ENCODE results near the gene WDR54. TPM values are rescaled to one million over a fixed set of nuclear protein-coding genes. Genes with fewer than 3 reads are reported as not detected.

WDR54 gene
- total and polyA plus RNA-seq, 12 donors = 6.4 to 23.9 (median 14.5) TPM

GRCh38 chr2:74373985-74374384 is 47.5 kb upstream of the WDR54 start:
- peak overlapping the region in 2 of 5 donors; percentile 62 to 79 for H3K27ac ChIP-seq
- TF ChIP-seq POLR2A (IDR thresholded peaks at IDR 0.05) = no peak
- peaks cover 2 to 29% of the 10 kb centered on the region in 2 donors for H3K4me1 ChIP-seq (replicated peaks in 1 of 2)
- H3K36me3 ChIP-seq (replicated peaks in 1 of 2) = peaks cover 0 to 44% of the 10 kb centered on the region in 2 donors
- intact Hi-C loops (cut with DNase I) = no loop called here
- H3K9me3 ChIP-seq (replicated peaks in 1 of 3) = no peaks in the 10 kb centered on the region
- whole genome bisulfite sequencing, 4 donors = 40 to 70% (median 58%) methylated on average over 5 to 8 of the region's 8 CpGs
- peak in 1 of 7 donors; percentile 22 for DNase-seq
- peak overlapping the region in 1 of 4 donors; percentile 43 for H3K4me3 ChIP-seq
- no peaks in the 10 kb centered on the region for H3K27me3 ChIP-seq

- Histone ChIP-seq H3K27me3 (no peaks in the 10 kb centered on the region), H3K27ac (peak overlapping the region in 2 of 5 donors; percentile 62 to 79), H3K4me3 (peak overlapping the region in 1 of 4 donors; percentile 43), H3K9me3 (replicated peaks in 1 of 3) (no peaks in the 10 kb centered on the region), H3K36me3 (replicated peaks in 1 of 2) (peaks cover 0 to 37% of the 10 kb centered on the region in 2 donors), H3K4me1 (replicated peaks in 1 of 2) (peaks cover 9 to 36% of the 10 kb centered on the region in 2 donors)
- DNase-seq = peak; percentile 86 to 96 (median 89)
- TF ChIP-seq CTCF (IDR thresholded peaks at IDR 0.05) = no peak
- peak in 1 of 2 donors; percentile 60 for TF ChIP-seq POLR2A (IDR thresholded peaks at IDR 0.05)
- intact Hi-C loops (cut with DNase I) = no loop called here
- 47 to 56% (median 51%) methylated on average over 19 of the region's 19 CpGs for WGBS, 4 donors
These were observed 46.9 kb upstream of the WDR54 start for GRCh38 chr2:74374509-74375205.

- intact Hi-C loops (cut with DNase I) = no loop called here
- Histone ChIP-seq H3K4me1 (replicated peaks in 1 of 2) (peaks cover 16 to 47% of the 10 kb centered on the region in 2 donors), H3K9me3 (replicated peaks in 1 of 3) (no peaks in the 10 kb centered on the region), H3K27me3 (no peaks in the 10 kb centered on the region), H3K4me3 (no peak overlapping the region), H3K36me3 (replicated peaks in 1 of 2) (peaks cover 0 to 25% of the 10 kb centered on the region in 2 donors), H3K27ac (no peak overlapping the region)
- TF ChIP-seq POLR2A (IDR thresholded peaks at IDR 0.05) (no peak), CTCF (IDR thresholded peaks at IDR 0.05) (no peak)
- WGBS, 4 donors = 85 to 100% (median 89%) methylated on average over 2 of the region's 2 CpGs
- no peak for DNase-seq
These were observed 45.7 kb upstream of the WDR54 start for GRCh38 chr2:74375838-74376237.

- Histone ChIP-seq H3K36me3 (replicated peaks in 1 of 2) (peaks cover 0 to 18% of the 10 kb centered on the region in 2 donors), H3K27ac (no peak overlapping the region), H3K9me3 (replicated peaks in 1 of 3) (no peaks in the 10 kb centered on the region), H3K4me1 (replicated peaks in 1 of 2) (peaks cover 21 to 55% of the 10 kb centered on the region in 2 donors), H3K27me3 (no peaks in the 10 kb centered on the region), H3K4me3 (no peak overlapping the region)
- TF ChIP-seq POLR2A (IDR thresholded peaks at IDR 0.05) = no peak
- no peak for TF ChIP-seq CTCF (IDR thresholded peaks at IDR 0.05)
- no peak for DNase-seq
- 92 to 96% (median 94%) methylated on average over 10 of the region's 10 CpGs for WGBS, 4 donors
- intact Hi-C loops (cut with DNase I) = no loop called here
These were observed 43.5 kb upstream of the WDR54 start for GRCh38 chr2:74378007-74378406.

All from adrenal gland (tissue), 12 donors.